Neural cell (in vitro differentiated cells): ENCODE data around the gene SARNP. TPM values are rescaled to one million over a fixed set of nuclear protein-coding genes. Genes with fewer than 3 reads are reported as not detected.

ENCODE experiments used
- H2AFZ ChIP-seq: fragments of 200-600, 300-800 bp; sonication (generic), shearing (Covaris generic); 2 replicates; pipeline ENCODE4 v1.6.0; 2014; ENCODE audit warnings: low read depth, mild to moderate bottlenecking, antibody characterized with exemption, low read length, moderate library complexity
- H3F3A ChIP-seq: fragments of 200-600 bp; shearing (Covaris generic); 2 replicates; pipeline ENCODE4 v1.6.1; 2016; ENCODE audit warnings: mild to moderate bottlenecking, moderate library complexity, mixed read lengths, antibody characterized with exemption, low read length; ENCODE audit not compliant: insufficient read depth, poor library complexity, severe bottlenecking
- H3K27ac ChIP-seq: fragments of 200-600, 300-800 bp; sonication (generic), shearing (Covaris generic); 2 replicates; pipeline ENCODE4 v1.5.1; 2014; ENCODE audit warnings: mild to moderate bottlenecking, low read length, moderate library complexity
- H3K27me3 ChIP-seq: fragments of 300-800, 200-600 bp; sonication (generic), shearing (Covaris generic); 2 replicates; pipeline ENCODE4 v1.6.0; 2014; ENCODE audit warnings: mild to moderate bottlenecking, low read depth, low read length, moderate library complexity; ENCODE audit not compliant: insufficient read depth
- H3K36me3 ChIP-seq: fragments of 300-800, 200-600 bp; sonication (generic), shearing (Covaris generic); 2 replicates; pipeline ENCODE4 v1.5.1; 2014; ENCODE audit warnings: mild to moderate bottlenecking, antibody characterized with exemption, low read length, moderate library complexity; ENCODE audit not compliant: insufficient read depth
- H3K4me2 ChIP-seq: fragments of 300-800, 200-600 bp; sonication (generic), shearing (Covaris generic); 2 replicates; pipeline ENCODE4 v1.6.0; 2014; ENCODE audit warnings: mild to moderate bottlenecking, low read length
- H3K4me3 ChIP-seq: fragments of 300-800, 200-600 bp; sonication (generic), shearing (Covaris generic); 2 replicates; pipeline ENCODE4 v1.5.1; 2014; ENCODE audit warnings: mild to moderate bottlenecking, low read length, moderate library complexity
- H3K79me2 ChIP-seq: fragments of 200-600 bp; shearing (Covaris generic); replicated peaks from 2 replicates; pipeline ENCODE4 v1.6.0; 2014; ENCODE audit warnings: mild to moderate bottlenecking, low read length, moderate library complexity; ENCODE audit not compliant: insufficient read depth
- H3K9ac ChIP-seq: fragments of 300-800, 200-600 bp; sonication (generic), shearing (Covaris generic); 2 replicates; pipeline ENCODE4 v1.6.1; 2016; ENCODE audit warnings: mild to moderate bottlenecking, low read length, mixed read lengths
- H3K9me2 ChIP-seq: fragments of 200-600 bp; shearing (Covaris generic); 2 replicates; pipeline ENCODE4 v1.6.1; 2016; ENCODE audit warnings: mild to moderate bottlenecking, low read length, mixed read lengths; ENCODE audit not compliant: insufficient read depth
- H3K9me3 ChIP-seq: fragments of 200-600, 300-800 bp; sonication (generic), shearing (Covaris generic); 2 replicates; pipeline ENCODE4 v1.6.1; 2016; ENCODE audit warnings: mild to moderate bottlenecking, mixed run types, low read length, moderate library complexity, mixed read lengths
- H4K20me1 ChIP-seq: fragments of 200-600 bp; shearing (Covaris generic); 2 replicates; pipeline ENCODE4 v1.6.1; 2016; ENCODE audit warnings: mild to moderate bottlenecking, mixed run types; ENCODE audit not compliant: insufficient read depth
- CTCF ChIP-seq: fragments of 450-650 bp; IDR thresholded peaks from 2 replicates; pipeline ENCODE4 v1.5.1; 2014; ENCODE audit warnings: antibody characterized with exemption, mild to moderate bottlenecking, moderate library complexity; ENCODE audit not compliant: poor library complexity, severe bottlenecking
- EP300 ChIP-seq: fragments of 450-650 bp; conservative IDR thresholded peaks from 2 replicates; pipeline ENCODE4 v1.6.1; 2014; ENCODE audit warnings: antibody characterized with exemption, mild to moderate bottlenecking, moderate library complexity; ENCODE audit not compliant: poor library complexity, severe bottlenecking
- EZH2 ChIP-seq: fragments of 200-600, 300-800 bp; shearing (Covaris generic), sonication (generic); IDR thresholded peaks from 2 replicates; pipeline ENCODE4 v1.6.1; 2014; ENCODE audit warnings: antibody characterized with exemption, low read length, borderline replicate concordance, mild to moderate bottlenecking; ENCODE audit not compliant: insufficient read depth, poor library complexity, severe bottlenecking
- MXI1 ChIP-seq: fragments of 450-650 bp; conservative IDR thresholded peaks from 2 replicates; pipeline ENCODE4 v1.6.1; 2014; ENCODE audit warnings: antibody characterized with exemption, mild to moderate bottlenecking; ENCODE audit not compliant: poor library complexity, severe bottlenecking
- POLR2AphosphoS5 ChIP-seq: IDR thresholded peaks from 2 replicates; pipeline ENCODE4 v1.6.1; 2012
- RAD21 ChIP-seq: fragments of 450-650 bp; conservative IDR thresholded peaks from 2 replicates; pipeline ENCODE4 v1.6.1; 2014; ENCODE audit warnings: antibody characterized with exemption, mild to moderate bottlenecking, moderate library complexity
- REST ChIP-seq: IDR thresholded peaks from 2 replicates; pipeline ENCODE4 v1.6.1; 2012; ENCODE audit warnings: borderline replicate concordance
- SMC3 ChIP-seq: fragments of 450-650 bp; conservative IDR thresholded peaks from 2 replicates; pipeline ENCODE4 v1.6.1; 2014; ENCODE audit warnings: antibody characterized with exemption, mild to moderate bottlenecking, moderate library complexity; ENCODE audit not compliant: poor library complexity
- TAF1 ChIP-seq: IDR thresholded peaks from 2 replicates; pipeline ENCODE4 v1.6.1; 2012; ENCODE audit warnings: low read depth
- polyA plus RNA-seq: library from polyadenylated mRNA; depleted of rRNA; stranded (reverse); fragments of >200 nt; gene quantifications from 2 replicates; pipeline ENCODE4 v1.2.3, GENCODE V29; 2014

Gene SARNP
- polyA plus RNA-seq, 1 donor from 2014 or later = 332 TPM

DNA sequence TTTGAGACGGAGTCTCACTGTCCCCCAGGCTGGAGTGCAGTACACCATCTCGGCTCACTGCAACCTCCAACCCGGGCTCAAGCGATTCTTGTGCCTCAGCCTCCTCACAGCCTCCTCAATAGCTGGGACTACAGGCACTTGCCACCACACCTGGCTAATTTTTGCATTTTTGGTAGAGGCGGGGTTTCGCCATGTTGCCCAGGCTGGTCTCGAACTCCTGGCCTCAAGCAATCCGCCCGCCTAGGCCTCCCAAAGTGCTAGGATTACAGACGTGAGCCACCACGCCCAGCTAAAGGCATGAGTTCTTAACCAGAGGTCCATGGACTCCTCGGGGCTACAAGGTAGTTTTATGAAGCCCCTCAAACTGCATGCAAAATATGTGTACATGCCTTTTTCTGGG lies 2.1 kb downstream of the SARNP start:
- no peaks in the 10 kb centered on the region for H3K36me3 ChIP-seq
- no peaks in the 10 kb centered on the region for H4K20me1 ChIP-seq
- peaks cover 80% of the 10 kb centered on the region for H3K79me2 ChIP-seq
- H3K9me3 ChIP-seq = no peaks in the 10 kb centered on the region
- no peaks in the 10 kb centered on the region for H3F3A ChIP-seq
- no peaks in the 10 kb centered on the region for H3K9me2 ChIP-seq
- H3K4me3 ChIP-seq = peak overlapping the region; percentile 73
- H3K27me3 ChIP-seq = no peaks in the 10 kb centered on the region
- H3K9ac ChIP-seq = no peak overlapping the region
- no peak overlapping the region for H2AFZ ChIP-seq
- TF ChIP-seq EZH2 (no peak), TAF1 (no peak), POLR2AphosphoS5 (no peak), EP300 (no peak), MXI1 (no peak), REST (no peak), SMC3 (no peak), CTCF (no peak), RAD21 (no peak)
- no peak overlapping the region for H3K27ac ChIP-seq
- H3K4me2 ChIP-seq = peak overlapping the region; percentile 97

GRCh38 chr12:55814257-55814656 lies 3.3 kb downstream of the SARNP start:
- H3K4me3 ChIP-seq = no peak overlapping the region
- H3K4me2 ChIP-seq = no peak overlapping the region
- peaks cover 3% of the 10 kb centered on the region for H4K20me1 ChIP-seq
- H3K9me2 ChIP-seq = no peaks in the 10 kb centered on the region
- H3K36me3 ChIP-seq = no peaks in the 10 kb centered on the region
- no peak for TF ChIP-seq TAF1
- TF ChIP-seq MXI1 = no peak
- no peak overlapping the region for H2AFZ ChIP-seq
- H3K9ac ChIP-seq = no peak overlapping the region
- H3K79me2 ChIP-seq = peaks cover 90% of the 10 kb centered on the region
- H3F3A ChIP-seq = no peaks in the 10 kb centered on the region
- no peaks in the 10 kb centered on the region for H3K27me3 ChIP-seq
- no peaks in the 10 kb centered on the region for H3K9me3 ChIP-seq
- H3K27ac ChIP-seq = no peak overlapping the region

DNA sequence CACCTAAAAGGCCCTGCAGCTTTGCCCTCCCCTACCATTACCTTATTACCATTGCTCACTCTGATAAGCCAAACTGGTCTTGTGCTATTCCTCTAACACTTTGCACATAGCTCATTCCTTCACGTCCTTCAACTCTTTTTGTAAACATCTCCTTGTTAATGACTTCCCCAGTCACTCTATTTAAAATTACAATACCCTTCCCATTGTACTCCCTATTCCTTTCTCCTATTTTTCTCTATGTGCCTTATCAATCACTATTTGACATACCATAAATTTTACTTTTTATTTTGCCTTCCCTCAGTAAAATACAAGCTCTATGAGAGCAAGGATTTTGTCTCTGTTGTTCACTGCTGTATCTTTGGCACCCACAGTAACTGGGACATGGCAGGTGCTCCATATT lies 5.4 kb downstream of the SARNP start:
- Histone ChIP-seq H3K79me2 (peaks cover 95% of the 10 kb centered on the region), H3F3A (no peaks in the 10 kb centered on the region), H3K27me3 (no peaks in the 10 kb centered on the region), H3K36me3 (no peaks in the 10 kb centered on the region), H3K4me2 (no peak overlapping the region), H3K9me3 (no peaks in the 10 kb centered on the region), H3K9ac (no peak overlapping the region), H3K9me2 (no peaks in the 10 kb centered on the region), H2AFZ (no peak overlapping the region), H3K4me3 (no peak overlapping the region), H3K27ac (no peak overlapping the region), H4K20me1 (peaks cover 3% of the 10 kb centered on the region)
- TF ChIP-seq SMC3 (no peak), POLR2AphosphoS5 (no peak), RAD21 (no peak), EZH2 (no peak), MXI1 (no peak), EP300 (no peak), REST (no peak), CTCF (no peak), TAF1 (no peak)
